Measurements from ENCODE around the gene TGFA.

The TGFA gene

DNA sequence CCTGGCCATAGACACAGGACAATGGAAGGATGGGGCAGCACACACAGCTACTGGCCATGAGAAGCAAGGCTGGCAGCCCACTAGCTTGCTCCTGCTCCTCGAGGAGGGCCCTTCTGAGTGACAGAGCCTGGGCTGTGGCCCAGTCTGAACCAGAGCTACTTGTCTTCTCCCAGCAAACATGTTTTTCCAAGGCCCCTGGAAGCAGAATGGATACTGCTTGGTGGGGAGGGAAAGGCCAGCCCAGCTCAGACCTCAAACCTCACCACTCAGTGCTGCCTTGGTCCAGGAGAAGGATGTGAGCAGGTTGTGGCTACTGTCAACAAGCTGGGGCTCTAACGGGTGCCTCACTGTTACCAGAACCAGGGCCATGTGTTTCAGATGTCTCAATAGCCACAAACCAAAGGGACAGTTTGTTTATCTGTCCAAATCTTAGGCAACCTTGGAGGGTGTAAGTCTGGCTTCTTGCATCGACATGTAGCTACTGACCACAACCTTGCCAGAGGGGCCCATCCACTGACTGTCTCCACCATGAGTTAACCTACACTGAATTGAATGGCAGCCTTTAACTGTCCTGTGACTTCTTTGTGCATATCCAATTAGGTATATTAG is 98.6 kb downstream of the TGFA start:
- TF ChIP-seq ZFX (IDR thresholded peaks at IDR 0.05; ENCODE audit: borderline replicate concordance), result no peak
- TF ChIP-seq, protein P1, sequence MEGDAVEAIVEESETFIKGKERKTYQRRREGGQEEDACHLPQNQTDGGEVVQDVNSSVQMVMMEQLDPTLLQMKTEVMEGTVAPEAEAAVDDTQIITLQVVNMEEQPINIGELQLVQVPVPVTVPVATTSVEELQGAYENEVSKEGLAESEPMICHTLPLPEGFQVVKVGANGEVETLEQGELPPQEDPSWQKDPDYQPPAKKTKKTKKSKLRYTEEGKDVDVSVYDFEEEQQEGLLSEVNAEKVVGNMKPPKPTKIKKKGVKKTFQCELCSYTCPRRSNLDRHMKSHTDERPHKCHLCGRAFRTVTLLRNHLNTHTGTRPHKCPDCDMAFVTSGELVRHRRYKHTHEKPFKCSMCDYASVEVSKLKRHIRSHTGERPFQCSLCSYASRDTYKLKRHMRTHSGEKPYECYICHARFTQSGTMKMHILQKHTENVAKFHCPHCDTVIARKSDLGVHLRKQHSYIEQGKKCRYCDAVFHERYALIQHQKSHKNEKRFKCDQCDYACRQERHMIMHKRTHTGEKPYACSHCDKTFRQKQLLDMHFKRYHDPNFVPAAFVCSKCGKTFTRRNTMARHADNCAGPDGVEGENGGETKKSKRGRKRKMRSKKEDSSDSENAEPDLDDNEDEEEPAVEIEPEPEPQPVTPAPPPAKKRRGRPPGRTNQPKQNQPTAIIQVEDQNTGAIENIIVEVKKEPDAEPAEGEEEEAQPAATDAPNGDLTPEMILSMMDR (IDR thresholded peaks at IDR 0.05), result no peak
- no peak overlapping the region for H3K27ac ChIP-seq

DNA sequence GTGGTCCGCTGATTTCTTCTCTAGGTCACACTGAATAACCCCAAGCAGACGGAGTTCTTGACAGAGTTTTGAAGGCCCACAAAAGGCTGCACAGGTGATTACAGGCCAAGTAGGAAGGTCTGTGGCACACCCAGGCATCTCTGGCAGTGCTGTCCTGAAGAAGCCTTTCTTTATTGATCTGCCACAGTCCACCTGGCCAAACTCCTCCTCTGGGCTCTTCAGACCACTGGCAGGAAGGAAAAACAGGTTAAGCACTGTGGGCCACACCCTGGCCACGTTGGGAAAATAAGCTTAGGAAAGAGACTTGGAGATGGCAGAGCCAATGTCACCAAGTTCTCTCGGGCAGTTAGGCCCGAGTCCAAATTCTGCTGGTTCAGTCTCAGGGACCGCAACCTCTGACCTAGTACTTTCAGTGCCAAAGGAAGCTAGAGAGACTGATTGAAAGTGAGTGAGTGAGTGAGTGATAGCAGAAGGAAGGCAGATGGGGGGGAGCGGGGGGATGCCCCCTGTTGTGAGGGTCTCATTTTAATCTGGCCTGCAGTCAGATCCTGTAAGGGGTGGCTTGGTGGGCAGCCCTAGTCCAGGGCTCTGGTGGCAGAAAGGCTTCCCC is 102.9 kb downstream of the TGFA start:
- H3K27ac ChIP-seq, result no peak overlapping the region
- TF ChIP-seq ZFX (IDR thresholded peaks at IDR 0.05; ENCODE audit: borderline replicate concordance), result no peak
- TF ChIP-seq, protein P1 (IDR thresholded peaks at IDR 0.05), result no peak

DNA sequence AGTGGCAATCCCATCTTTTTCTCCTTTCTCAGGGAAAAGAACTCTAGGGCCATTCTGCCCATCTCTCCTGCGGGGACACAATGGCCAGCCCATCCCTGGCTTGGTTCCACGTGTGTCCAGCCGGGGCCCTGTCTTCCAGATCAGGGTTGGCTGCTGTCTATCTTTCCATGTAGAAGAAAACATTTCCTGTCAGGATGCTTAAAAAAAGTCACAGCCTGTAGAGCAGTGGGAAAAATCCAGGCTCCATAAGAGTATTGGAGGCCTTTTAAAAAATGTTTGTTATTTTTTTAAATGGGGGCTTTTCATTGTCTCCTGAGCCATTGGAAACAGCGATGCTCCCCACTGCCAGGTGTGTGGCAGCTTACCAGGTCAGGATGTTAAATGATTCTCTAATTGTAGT is 105.6 kb downstream of the TGFA start:
- no peak overlapping the region for H3K27ac ChIP-seq
- TF ChIP-seq, protein P1 (IDR thresholded peaks at IDR 0.05), result no peak
- TF ChIP-seq ZFX (IDR thresholded peaks at IDR 0.05; ENCODE audit: borderline replicate concordance), result no peak

DNA sequence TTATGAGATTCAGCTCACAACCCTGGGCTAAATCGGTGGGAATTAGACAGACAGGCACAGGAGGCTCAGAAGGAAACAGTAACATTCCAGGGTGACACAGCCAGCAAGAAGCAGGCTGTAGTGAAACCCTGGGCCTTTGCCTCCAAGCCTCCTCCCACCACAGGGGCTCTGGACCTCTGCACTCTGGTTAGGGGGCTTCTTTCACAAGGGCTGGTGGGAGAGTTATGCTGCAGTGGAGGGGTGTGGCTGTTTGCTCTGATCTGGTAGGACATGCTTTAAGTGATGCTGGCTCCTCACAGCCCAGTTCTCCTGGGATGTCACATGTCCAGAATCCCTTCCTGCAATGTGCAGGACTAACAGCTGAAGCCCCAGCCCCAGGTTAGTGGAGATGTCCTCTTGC is 109.9 kb downstream of the TGFA start:
- H3K27ac ChIP-seq, result no peak overlapping the region
- TF ChIP-seq, protein P1 (IDR thresholded peaks at IDR 0.05), result no peak
- no peak for TF ChIP-seq ZFX (IDR thresholded peaks at IDR 0.05; ENCODE audit: borderline replicate concordance)

DNA sequence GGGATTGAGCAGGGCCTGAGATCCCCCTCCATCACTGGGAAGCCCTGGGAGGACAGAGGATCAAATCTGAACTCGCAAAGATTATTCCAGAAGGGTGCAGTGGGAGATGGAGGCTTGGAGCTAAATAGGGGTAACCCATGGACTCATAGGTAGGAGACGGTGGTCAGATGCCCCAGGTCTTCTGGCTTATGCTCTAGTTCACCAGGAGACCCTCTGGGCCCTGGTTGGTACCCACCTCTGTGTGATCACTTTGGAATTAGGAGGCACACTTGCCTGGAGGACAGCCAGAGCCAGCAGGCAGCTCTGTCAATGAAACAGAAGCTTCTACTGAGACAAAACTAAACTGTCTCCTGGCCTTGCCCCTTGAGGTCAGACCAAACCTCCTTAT is 110.6 kb downstream of the TGFA start:
- no peak for TF ChIP-seq ZFX (IDR thresholded peaks at IDR 0.05; ENCODE audit: borderline replicate concordance)
- TF ChIP-seq, protein P1 (IDR thresholded peaks at IDR 0.05), result no peak
- no peak overlapping the region for H3K27ac ChIP-seq

DNA sequence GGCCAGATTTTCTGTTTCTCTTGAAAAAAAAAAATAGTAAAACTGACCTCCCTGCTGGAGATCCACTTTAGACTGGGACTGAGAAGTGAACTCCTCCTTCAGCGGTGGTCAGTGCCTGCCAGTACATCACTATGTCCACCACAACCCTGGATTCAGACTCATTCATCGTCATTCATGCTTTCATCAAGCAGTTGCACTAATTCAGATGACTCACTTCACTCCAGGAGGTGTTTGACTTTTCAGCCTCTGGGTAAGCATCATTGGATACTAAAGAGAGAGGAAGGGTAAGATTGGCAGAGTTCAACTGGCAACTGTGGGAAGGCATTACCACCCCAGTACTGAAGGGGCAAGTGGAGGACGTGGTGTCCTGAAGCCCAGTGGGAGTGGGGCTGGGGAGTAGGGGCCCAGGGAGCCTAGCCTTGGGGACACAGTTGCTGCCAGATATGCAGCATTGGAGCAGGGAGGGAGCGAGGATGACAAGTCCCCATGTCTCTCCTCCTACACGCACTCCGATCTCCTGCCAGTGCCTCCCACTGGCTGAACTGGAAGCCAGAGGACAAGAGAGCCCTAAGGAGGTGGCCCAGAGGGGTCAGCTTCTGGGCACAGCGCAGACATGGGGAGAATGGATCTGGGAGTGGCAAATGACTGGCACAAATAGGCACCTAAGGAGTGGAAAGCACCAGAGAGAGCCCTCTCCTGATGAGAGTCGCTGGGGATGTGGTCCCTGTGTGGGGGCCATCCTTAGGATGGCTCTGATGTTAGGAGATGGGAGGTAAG is 111.1 kb downstream of the TGFA start:
- H3K27ac ChIP-seq, result no peak overlapping the region
- no peak for TF ChIP-seq ZFX (IDR thresholded peaks at IDR 0.05; ENCODE audit: borderline replicate concordance)
- TF ChIP-seq, protein P1 (IDR thresholded peaks at IDR 0.05), result no peak

DNA sequence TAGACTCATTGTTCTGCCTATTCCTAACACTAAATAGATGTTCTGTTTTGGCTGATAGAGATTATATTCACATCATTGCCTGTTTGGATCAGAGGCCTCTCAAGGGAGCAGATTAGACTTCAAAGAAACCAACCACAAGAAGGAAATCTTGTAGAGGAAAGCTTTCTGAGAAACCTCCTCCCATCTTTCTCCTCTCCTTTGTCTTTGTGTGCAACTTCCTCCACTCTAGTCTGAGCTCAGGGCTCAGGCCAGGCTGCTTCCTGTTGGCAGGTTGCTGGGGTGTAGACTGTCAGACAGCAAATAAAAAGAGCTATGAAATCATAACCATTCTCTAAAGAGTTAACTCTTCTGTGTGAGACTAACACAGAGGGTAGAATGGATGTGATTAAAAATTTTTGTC is 113.0 kb downstream of the TGFA start:
- no peak overlapping the region for H3K27ac ChIP-seq

More for the DNA sequence above, 113.0 kb downstream of the TGFA start:
- TF ChIP-seq ZFX (IDR thresholded peaks at IDR 0.05; ENCODE audit: borderline replicate concordance), result no peak
- TF ChIP-seq, protein P1 (IDR thresholded peaks at IDR 0.05), result no peak
